ENCODE data around the gene GNG12. TPM values are rescaled to one million over a fixed set of nuclear protein-coding genes. Genes with fewer than 3 reads are reported as not detected.
A peak's percentile ranks its signal among the peaks of the same experiment; 100 is the strongest.

GNG12 gene
- total RNA-seq, 1 experiment from 2014 or later = 32.1 TPM

DNA sequence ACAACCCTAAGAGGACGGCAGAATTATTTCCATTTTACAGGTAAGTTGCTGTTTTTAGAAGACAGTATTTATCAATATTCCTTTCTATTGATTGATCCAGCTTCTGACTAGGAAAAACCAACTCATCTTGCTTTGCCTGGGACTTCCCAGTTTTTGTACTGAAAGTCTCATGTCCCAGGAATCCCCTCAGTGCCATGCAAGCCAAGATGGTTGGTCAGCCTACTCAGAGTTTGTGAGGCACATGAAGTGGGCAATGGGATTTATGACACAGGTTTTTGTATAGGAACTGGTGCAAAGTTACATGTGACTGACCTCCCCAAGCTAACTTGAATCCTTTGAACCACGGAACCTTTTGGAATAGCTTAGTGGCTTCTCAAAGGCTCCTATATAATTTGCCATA is 45.5 kb downstream of the GNG12 start:
- DNase-seq (ENCODE audit: low spot score) = no peak

DNA sequence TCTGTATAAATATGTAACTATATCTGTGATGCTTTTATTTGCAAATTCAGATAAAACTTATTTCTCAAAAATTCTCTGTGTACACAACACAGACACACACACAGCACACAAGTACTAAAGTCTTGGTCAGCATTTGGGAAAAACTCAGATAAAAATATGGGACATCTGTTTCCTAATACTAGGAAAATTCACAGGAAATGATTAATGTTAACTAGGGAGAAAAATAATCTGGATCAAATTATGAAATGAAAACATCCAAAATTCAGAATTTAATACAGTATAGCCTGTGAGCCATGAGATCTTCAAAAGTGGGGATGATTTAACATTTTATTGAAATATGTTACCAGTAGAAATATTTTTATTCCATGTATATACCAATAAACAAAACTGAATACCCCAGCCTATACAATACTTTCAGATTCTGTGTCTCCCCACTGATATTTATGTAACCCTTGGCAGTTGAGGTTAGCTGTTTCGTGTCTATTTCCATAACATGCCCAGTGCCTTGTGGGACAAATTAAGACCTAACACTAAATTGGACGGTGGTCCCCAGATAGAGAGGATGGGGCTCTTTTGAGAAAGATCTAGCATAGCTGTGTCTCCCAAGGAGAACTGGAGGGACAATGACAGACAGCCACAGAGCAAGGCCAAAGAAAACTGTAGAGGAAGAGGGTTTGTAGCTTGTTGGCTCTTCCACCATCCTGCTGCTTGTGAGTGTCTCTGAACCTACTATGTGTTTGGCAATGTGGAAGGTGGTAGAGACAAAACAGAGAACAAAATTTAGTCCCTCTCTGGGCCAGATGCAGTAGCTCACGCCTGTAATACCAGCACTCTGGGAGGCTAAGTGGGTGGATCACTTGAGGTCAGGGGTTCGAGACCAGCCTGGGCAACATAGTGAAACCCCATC is 47.2 kb downstream of the GNG12 start:
- no peak for DNase-seq (ENCODE audit: low spot score)

DNA sequence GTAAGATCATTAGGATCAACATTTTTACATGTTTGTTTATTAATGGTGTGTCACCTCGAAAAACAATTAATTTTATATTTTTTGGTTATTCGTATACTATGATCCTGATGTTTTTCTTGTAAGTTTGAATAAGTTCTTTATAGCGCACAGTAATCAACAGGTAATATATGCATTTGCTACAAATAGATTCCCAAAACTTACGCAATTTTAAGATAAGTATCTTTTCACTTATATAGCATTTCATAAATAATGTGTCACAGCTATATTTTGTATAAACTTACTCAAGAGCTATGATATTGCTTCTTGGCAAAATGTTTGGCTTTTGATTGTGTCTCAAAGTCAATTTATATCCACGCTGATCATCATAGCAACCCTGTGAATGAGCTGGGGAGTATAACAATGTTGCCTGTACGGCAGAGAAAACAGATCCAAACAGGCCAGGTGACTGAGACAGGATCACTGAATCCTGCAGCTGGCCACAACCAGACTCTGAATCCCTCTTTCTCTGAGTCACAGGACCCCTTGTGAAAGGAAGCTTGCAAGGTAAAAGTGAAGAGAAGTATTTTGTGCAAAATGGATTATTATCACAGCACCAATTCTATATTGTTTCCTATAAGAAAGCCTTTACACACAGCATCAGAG is 48.6 kb downstream of the GNG12 start:
- DNase-seq (ENCODE audit: low spot score) = no peak

DNA sequence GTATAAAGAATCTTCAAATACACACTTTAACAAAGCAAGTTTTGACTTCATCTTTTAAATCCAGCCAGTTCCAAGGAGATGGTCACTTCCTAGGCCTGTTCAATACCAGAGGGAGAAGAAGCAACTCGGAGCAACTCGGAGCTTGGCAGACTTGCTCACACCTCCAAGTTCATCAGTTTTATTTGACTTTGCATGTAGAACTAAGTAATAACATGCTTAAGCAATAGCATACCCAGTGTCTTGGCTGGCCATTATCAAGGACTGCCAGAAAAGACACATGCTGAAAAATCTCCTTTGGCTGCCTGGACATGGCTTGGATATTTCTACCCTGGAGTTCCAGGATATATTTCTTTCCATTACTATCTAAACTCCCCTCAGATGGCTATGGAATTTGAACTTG is 52.6 kb downstream of the GNG12 start:
- no peak for DNase-seq (ENCODE audit: low spot score)

DNA sequence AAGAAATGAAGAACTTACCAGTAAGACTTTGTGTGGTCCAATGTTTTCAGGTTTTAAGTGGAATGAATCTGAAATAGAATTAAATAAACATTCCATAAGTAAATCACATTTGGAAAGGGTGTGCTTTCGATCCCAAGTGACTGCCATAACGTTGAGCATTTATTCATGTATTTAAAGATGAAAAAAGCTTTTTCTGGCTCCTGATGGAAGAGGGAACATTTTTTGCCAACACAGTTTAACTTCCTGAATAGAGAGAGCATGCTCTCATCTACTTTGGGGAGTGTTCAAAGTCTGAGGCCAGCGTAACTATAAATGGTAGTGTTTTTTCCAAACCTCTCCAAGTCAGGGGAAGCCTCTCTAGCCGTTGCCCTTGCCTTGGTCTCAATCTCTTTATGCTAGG is 55.8 kb downstream of the GNG12 start:
- no peak for DNase-seq (ENCODE audit: low spot score)

DNA sequence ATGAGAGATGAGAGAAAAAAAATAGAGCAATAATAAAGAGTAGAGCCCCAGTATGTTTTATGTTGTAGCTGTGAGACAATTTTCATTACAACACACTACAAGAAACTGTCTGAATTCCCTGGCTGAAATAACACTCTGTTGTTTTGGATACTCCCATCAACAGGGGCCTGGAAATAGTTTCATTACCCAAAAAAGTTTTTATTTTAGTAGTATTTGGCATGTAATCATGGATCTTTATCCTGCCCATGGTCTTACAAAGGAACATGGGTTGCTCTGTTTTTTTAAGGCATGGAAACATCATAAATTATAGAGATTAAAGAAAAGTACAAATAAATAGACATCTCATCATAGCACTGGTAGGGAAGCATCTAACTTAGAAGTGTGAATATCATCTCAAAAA is 56.3 kb downstream of the GNG12 start:
- DNase-seq (ENCODE audit: low spot score) = no peak

DNA sequence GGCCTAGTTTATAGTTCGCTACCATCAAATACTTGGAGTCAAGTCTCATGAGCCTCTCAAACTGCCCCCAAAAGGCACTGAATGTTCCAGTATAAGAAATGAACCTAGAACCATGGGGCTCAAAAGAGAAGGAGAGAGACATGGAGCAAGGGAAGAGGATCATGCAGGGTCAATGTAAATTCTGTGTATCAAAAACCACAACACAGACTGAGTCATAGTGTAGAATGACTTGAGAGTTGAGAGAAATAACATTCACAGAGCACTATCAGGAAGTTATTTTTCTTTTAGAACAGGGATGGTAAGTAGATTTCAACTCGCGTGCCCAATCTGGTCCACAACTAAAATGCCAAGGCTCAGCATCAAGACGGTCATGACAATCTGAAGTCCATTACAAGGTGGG is 59.8 kb downstream of the GNG12 start:
- no peak for DNase-seq (ENCODE audit: low spot score)

DNA sequence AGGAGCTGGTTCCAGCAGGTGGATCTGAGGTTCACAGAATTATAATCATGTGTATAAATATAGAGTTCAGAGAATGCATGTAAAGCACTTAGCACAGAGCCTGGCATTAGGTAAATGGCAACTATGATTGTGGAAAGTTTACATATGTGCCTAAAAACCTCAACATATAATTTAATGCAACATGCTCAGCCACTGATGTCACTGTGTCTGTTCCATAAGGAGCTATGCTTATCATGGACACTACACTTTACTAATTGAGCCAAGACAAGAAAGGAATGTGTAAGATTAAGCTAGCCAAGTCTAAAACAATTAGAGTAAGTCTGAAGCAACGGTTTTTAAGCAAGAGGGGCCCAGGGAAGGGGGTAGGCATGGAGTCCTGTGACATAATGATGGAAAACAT is 61.5 kb downstream of the GNG12 start:
- no peak for DNase-seq (ENCODE audit: low spot score)

DNA sequence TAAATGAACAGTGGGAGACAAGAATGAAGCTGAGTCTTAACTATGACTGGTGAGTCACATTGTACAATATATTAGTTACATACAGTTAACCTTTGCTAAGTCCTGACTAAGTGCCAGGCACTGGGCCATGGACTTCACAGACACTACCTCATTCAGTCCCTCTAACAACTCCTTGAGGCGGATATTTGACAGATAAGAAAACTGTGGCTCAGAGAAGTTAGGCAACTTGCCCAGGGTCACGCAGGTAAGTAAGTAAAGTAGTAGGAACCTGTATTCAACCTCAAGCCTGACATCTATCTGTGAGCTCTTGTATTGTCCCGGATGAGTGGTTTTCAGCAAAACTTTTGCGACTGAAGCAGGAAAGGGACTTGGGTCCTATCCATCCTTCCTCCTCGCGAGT is 62.1 kb downstream of the GNG12 start:
- DNase-seq (ENCODE audit: low spot score) = peak; percentile 33

DNA sequence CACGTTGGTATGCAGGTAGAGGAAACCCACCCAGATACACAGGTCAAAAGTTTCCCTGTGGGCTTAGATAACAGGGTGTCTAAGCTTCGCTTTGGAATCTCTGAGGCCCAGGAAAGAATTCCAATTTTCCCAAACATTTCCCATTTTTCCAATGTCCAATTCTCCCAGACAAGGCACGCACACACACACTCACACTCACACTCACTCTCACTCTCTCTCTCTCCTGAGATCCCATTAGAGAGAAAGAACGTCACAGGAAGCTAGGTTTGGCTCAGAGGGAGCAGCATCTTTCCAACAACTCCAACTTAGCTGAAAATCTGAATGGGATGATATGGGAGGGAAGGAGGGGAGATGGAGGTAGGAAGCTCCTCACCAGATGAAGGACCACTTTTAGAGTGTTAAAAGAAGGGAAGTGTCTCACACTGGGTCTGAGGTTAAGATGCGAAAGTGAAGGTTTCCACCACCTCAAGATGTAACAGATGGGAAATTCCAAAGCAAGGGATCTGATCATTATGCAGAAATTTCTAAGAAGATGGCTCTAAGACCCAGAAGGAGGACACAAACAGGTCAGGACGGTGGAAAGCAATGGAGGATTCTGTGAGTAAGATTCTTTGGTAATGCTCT is 63.5 kb downstream of the GNG12 start:
- DNase-seq (ENCODE audit: low spot score) = no peak

DNA sequence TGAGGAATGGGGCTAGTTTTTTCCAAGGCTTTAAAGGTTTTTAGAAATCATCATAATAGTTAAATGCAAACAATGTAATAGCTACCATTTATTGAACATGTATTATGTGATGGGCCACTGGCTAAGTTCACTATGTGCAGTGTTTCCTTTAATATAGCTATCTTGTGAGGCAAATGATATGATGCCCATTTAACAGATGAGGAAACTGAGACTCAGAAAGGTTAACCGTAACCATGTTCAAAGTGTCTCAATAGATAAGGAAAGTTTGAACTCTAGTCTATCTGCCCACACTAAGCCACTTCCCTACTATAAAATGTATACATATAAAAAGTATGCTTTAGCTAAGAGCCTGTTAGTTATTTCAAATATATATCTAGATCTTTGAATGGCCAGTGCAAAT is 64.8 kb downstream of the GNG12 start:
- DNase-seq (ENCODE audit: low spot score) = no peak

DNA sequence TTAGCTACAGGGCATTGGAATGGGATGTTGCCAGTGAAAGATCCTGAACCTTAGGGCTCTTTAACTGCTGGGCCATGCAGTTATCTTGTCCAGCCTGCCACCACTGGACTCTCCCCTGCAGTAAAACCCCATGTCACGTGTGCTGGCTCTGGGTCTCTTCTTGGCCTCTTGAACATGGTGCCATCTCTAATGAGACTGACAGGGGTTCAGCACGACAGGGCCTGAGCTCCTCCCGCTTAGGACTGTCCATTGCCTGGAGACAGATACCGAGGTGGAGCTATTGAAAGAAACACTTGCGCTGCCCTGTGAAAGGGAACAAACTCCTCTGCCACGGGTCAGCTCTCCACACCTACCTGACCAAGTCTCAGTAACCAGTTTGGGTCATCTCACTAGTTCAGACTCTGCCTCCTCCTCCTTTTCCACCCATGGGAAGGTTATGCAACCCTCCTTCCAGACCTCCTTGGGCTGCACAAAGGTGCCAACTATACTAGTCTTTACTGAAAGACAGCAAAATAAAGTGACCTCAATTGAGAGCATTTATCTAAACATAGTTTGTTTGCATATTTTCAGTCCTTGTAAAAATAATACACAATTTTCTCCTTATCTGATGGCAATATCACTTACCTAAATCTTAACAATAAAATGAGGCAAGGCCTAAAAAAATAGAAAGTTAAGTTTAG is 66.0 kb downstream of the GNG12 start:
- DNase-seq (ENCODE audit: low spot score) = no peak

DNA sequence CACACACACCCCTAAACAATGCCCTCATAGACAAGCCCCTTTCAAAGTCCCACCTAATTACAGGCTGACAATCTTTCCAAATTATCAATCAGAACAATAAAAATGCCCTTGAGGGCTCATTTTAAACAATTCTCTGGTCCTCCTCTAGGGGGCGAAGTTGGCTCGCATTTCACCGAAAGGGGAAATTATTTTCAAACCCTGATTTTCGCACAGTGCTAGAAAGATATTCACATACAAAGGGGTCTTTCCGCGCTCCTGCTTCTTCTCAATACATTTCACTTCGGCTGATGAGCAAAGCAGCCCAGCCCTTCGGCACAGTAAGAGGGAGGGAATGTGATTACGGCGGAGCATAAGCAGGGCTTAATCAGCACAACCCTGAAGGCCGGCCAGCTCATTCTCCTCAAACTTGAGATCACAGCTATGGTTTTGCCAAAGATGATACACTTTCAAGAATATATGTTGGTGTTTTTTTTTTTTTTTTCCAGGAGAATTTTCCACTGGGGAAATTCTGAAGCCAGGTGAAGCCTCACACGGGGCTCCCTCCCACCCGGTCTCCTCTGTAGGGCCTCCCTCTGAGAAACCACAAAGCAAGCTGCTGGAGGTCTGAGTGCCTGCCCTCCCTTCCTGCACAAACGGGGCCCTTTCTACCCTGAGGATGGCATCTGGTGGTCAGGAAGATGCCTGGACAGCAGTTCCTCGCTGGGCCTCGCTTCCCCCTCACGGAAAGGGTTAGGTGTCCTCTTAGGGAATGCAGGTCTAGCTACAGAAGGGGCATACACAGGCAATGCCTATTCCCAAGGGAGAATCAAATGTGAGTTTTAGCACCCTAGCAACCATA is 66.9 kb downstream of the GNG12 start:
- peak; percentile 66 for DNase-seq (ENCODE audit: low spot score)

DNA sequence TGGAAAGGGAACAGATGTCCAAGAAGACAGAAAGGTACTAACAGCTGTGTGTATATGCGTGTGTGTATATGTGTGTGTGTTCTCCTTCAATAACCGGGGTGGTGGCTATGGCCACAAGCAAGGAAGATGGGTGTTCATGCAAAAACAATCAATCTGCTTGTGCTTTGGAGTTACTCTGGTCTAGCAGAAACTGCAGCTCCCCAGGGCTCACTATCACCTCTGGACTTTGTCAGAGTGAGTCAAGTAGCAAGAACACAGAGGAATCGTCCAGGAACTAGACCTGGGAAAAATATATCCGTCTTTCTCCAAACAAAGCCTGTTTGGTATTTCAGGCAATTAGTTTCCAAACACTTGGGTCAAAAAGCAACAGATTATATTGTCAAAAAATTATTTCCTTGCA is 68.6 kb downstream of the GNG12 start:
- DNase-seq (ENCODE audit: low spot score) = no peak

DNA sequence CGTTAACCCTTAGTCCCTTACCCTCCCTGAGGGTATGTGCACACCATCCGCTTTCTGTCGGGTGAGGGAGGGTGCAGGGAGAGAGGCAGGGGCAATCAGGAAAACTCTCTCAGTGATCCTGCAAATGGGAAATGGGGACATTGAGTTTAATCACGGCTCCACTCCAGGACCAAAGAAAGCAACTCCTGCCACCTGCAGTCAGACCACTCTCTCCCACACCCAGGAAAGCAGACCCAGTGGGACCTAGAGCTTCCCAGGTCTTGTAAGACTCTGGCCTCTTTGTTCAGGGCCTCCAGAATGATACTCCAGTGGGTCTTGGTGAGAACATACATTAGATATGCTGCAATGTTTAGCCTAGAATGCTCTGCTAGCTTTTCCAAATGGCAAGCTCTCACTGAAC is 71.5 kb downstream of the GNG12 start:
- no peak for DNase-seq (ENCODE audit: low spot score)

DNA sequence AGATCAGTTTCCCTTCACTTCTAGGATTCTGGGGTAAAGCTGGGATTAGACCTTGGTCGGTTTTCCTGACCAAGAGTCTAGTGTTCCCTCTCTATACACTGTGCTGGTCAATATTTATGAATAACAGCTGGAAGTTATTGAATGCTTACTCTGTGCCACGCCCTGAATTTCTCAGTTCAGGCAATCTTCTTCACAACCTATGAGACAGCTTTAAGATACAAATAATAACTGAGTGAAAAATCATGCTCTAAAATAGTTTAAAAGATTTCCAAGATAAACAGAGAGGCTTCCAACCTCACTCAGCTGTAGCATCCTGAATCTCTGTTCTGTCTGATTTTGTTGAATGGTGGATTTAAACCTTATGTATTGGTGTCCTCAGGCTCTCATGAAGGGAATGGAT is 72.2 kb downstream of the GNG12 start:
- no peak for DNase-seq (ENCODE audit: low spot score)

DNA sequence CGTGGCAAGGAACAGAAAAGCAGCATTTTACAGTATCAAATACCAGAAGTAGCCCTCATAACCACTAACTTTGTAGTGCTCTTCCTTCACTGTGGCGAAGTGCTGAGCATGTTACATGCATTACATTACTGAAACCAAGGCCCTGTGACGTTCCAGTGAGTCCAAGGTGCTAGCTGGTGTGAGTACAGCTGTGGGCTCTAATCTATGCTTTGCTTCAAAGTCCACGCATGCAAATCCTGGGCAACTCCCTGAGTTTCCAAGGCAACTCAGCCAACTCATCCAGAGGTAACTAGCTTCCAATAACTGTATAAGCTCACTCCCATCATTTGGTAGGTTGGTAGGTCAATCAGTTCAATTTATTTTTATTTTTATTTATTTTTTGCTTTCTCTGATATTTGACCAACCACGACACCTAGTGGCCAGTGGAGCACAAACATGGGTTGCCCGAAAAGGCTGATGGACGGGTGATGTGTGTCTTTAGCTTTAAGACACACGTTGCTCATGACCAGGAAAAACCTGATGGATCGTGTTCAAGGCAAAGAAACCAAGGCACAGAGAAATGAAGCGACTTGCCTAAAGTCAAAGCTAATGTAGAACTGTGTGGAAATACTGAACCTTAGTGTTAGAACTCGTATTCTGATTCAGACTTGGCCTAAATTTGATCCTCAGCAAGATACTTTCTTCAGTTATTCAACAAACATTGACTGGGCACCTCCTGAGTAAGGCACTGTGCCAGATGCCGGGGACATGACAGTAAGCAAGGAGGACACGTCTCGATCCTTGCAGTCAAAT is 73.0 kb downstream of the GNG12 start:
- peak; percentile 91 for DNase-seq (ENCODE audit: low spot score)

DNA sequence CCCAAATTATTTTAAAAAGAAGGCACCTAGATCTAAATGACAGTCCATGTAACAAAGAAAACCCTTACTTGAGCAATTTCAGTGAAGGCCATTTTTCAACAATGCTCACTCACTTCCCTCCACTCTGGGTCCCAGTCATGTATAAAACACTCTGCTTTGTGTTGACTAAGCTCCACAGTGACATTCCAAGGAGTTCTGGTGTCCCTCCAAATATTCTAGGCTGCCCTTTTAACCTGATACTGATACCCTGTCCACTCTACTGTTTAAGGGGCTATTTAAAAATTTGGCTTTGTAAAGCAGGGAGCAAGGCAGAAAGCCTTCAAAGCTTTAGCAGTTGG is 73.6 kb downstream of the GNG12 start:
- DNase-seq (ENCODE audit: low spot score) = no peak

DNA sequence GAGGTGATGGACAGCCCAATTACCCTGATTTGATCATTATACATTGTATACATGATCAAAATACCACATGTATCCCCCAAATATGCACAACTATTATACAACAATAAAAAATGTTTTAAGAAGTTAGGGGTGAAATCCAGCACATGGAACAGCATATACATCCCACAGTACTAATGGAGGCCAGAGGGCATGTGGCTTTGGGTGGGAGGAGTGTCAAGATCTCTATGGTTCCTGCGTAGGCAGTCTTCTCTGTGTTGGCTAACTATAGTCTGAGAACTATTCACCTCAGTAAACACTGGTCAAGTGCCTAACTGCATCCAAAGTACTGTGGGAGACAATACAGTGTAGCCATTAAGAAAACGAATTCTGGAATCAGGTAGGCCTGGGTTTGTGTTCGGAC is 74.2 kb downstream of the GNG12 start:
- DNase-seq (ENCODE audit: low spot score) = no peak

DNA sequence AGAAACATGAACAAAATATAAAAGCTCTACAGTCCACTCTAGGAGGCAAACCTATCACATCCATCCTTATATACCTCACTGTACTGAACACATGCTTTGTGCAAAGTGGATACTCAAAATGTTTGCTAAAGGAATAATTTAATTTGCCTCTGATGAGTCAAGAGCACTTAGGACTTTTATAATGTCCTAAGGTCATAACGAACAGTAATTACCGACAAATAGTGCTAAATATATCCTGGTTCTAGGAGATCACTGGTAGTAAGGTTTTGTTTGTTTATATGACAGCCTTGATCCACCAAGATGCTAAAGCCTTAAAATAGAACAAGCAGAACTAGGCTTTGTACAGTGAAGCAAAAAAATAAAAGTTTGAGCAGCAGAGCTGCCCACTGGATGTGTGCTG is 77.6 kb downstream of the GNG12 start:
- no peak for DNase-seq (ENCODE audit: low spot score)

DNA sequence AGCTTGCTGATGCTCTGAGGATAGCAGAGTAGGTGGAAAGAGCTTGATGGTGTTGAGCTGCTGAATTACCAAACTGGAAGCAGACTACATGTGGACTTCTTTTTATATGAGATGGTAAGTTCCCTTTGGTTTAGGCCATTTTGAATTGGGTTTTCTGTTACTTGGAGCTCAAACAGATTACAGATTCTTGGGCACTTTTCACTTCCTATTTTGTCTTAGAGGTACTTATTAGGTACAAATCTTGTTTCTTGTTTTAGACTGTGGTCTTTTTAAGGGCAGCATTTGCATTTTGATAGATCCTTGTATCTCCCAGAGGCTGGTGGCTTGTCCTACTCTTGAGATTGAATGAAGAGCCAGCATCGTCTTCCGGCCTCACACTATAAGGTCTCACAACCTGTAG is 78.1 kb downstream of the GNG12 start:
- no peak for DNase-seq (ENCODE audit: low spot score)

All from HT-29 (cell line).